Omental fat pad (tissue), 4 donors: ENCODE results near the gene GGT6. TPM values are rescaled to one million over a fixed set of nuclear protein-coding genes. Genes with fewer than 3 reads are reported as not detected.
"Not testable (repeated sequence)": the region's sequence is repeated elsewhere in the genome, so short reads cannot be mapped to it uniquely, and the experiment has no call there.

Experiments
- ATAC-seq: fragments of 150-250 bp; one replicate; pipeline ENCODE4 v1.9.1; 2016; ENCODE audit warnings: mild to moderate bottlenecking, moderate library complexity; ENCODE audit not compliant: low FRiP score
- DNase-seq: peaks from one replicate; pipeline ENCODE4 v3.0.0-alpha.2; 2019; ENCODE audit warnings: low spot score
- total RNA-seq, 4 donors: library from RNA; depleted of rRNA; stranded (reverse); fragments of >200 nt; gene quantifications; one replicate each; pipeline ENCODE4 v1.1.0, GENCODE V29; 2016
- TF ChIP-seq, protein P1 (sequence below), 3 donors: fragments of 450-650 bp; IDR thresholded peaks; one replicate each; pipeline ENCODE4 v1.5.1; 2016 to 2017; ENCODE audit warnings: antibody characterized with exemption in 3 of 3, mild to moderate bottlenecking in 3 of 3, moderate library complexity in 2 of 3

GGT6 gene, protein sequence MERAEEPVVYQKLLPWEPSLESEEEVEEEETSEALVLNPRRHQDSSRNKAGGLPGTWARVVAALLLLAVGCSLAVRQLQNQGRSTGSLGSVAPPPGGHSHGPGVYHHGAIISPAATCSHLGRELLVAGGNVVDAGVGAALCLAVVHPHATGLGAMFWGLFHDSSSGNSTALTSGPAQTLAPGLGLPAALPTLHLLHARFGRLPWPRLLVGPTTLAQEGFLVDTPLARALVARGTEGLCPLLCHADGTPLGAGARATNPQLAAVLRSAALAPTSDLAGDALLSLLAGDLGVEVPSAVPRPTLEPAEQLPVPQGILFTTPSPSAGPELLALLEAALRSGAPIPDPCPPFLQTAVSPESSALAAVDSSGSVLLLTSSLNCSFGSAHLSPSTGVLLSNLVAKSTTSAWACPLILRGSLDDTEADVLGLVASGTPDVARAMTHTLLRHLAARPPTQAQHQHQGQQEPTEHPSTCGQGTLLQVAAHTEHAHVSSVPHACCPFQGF
- under 1 TPM in 1 of 4 donors, not detected in 3; 0.37 TPM for total RNA-seq

DNA sequence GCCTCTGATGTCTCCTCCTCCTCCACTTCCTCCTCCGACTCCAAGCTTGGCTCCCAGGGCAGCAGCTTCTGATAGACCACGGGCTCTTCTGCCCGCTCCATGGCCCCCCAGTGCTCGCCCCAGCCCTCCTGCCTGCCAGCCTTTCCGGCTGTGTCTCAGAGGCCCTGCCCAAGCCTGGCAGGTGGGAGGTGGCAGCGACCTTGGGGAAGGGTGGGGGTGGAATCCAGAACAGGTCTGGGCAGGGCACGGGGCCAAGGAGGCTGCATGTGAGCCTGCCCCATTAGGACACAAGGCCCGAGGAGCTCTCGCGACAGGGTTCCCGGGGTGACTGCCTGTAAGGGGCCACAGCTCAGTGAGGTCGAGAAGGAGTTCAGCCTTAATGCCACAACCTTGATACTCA is at the start of gene GGT6:
Gene GGT6, minus strand, starts transcription at position 157 of the 400 bp plus-strand sequence. Its CDS starts 56 bp downstream, at position 101.
- no peak for ATAC-seq
- no peak for DNase-seq
- TF ChIP-seq, protein P1, sequence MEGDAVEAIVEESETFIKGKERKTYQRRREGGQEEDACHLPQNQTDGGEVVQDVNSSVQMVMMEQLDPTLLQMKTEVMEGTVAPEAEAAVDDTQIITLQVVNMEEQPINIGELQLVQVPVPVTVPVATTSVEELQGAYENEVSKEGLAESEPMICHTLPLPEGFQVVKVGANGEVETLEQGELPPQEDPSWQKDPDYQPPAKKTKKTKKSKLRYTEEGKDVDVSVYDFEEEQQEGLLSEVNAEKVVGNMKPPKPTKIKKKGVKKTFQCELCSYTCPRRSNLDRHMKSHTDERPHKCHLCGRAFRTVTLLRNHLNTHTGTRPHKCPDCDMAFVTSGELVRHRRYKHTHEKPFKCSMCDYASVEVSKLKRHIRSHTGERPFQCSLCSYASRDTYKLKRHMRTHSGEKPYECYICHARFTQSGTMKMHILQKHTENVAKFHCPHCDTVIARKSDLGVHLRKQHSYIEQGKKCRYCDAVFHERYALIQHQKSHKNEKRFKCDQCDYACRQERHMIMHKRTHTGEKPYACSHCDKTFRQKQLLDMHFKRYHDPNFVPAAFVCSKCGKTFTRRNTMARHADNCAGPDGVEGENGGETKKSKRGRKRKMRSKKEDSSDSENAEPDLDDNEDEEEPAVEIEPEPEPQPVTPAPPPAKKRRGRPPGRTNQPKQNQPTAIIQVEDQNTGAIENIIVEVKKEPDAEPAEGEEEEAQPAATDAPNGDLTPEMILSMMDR (IDR thresholded peaks at IDR 0.05), result no peak

DNA sequence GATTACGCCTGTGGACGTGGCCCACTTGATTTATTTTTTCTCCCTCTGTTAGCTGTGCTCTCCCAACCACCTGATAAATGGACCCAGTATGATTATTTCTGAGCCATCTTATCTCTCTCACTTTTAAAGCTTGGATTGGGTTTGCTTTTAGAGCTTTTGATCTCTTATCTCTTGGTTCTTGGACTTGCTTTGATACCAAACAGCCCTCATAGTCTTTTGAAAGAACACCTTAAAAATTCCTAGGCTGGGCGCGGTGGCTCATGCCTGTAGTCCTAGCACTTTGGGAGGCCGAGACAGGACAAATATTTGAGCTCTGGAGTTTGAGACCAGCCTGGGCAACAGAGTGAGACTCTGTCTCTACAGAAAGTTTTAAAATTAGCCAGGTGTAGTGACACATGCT is 49.8 kb upstream of the GGT6 start:
- TF ChIP-seq, protein P1 (IDR thresholded peaks at IDR 0.05), result no peak
- DNase-seq, result no peak
- ATAC-seq, result no peak

- ATAC-seq (no peak), DNase-seq (no peak)
- TF ChIP-seq, protein P1 (IDR thresholded peaks at IDR 0.05), result no peak
Observed at GRCh38 chr17:4609761-4610160, 49.4 kb upstream of the GGT6 start.

GRCh38 chr17:4607773-4608187 is 47.4 kb upstream of the GGT6 start:
- TF ChIP-seq, protein P1 (IDR thresholded peaks at IDR 0.05), result no peak
- DNase-seq (peak; percentile 68), ATAC-seq (peak; percentile 46)

DNA sequence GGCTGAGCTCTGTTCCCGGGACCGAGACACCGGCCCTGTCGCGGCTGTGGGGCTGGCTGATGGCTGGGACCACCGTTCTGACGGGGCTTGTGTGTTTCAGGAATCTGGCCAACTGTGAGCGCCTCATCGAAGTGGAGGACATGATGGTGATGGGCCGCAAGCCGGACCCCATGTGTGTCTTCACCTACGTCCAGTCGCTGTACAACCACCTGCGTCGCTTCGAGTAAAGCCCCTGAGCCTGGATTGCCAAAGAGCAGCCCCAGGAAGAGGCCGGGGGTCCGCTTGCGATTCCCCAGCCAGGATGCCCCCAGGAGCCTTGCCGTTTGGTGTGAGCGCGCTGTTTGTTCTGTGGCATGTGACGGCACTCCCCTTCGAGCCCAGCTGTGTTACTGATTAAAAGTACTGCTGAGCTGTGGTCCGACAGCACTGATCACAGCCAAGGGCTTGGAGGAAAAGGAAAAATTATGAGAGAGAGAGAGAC is 46.9 kb upstream of the GGT6 start:
- TF ChIP-seq, protein P1 (IDR thresholded peaks at IDR 0.05), result no peak
- DNase-seq (no peak), ATAC-seq (no peak)

DNA sequence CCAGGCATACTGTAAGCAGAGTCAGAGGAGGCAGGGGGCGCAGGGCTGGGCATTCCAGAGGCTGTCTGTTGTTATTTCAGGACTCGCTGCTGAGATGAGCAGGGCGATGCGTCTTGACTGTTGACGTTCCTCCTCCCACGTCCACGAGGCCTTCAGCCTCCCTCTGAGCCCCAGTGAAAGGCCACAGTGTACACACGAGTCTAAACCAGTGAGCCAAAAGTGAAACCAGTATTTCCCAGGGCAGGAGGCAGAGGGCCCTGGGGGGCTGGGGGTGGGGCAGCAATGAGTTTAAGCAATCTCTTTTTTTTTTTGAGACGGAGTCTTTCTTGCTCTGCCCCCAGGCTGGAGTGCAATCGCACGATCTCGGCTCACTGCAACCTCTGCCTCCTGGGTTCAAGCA is 45.4 kb upstream of the GGT6 start:
- peak; percentile 78 for ATAC-seq
- DNase-seq, result no peak

GRCh38 chr17:4604736-4605135 is 44.4 kb upstream of the GGT6 start:
- not testable (repeated sequence) for DNase-seq

More for the DNA sequence above, 45.4 kb upstream of the GGT6 start:
- TF ChIP-seq, protein P1 (IDR thresholded peaks at IDR 0.05), result no peak

More at GRCh38 chr17:4604736-4605135, 44.4 kb upstream of the GGT6 start:
- ATAC-seq, result not testable (repeated sequence)
